HTR-8/SVneo (cell line): Measurements from ENCODE around the gene MIGA2.
A peak's percentile ranks its signal among the peaks of the same experiment; 100 is the strongest.

ENCODE experiments used
- DNase-seq: peaks from one replicate; pipeline ENCODE4 v3.0.0; 2011; ENCODE audit warnings: low spot score, mixed read lengths; ENCODE audit not compliant: insufficient read length
- FAIRE-seq: peaks from 2 replicates; lab custom pipeline; 2011; peaks lifted over from hg19 to GRCh38; lab: Jason Lieb, UNC

MIGA2 gene

GRCh38 chr9:129094387-129095169 is 58.2 kb downstream of the MIGA2 start:
- DNase-seq (no peak), FAIRE-seq (no peak)

GRCh38 chr9:129095170-129095667 is 58.8 kb downstream of the MIGA2 start:
- no peak for DNase-seq
- FAIRE-seq: no peak

- DNase-seq (no peak), FAIRE-seq (no peak)
Observed at GRCh38 chr9:129095908-129096307, 59.5 kb downstream of the MIGA2 start.

GRCh38 chr9:129097671-129098306 is 61.4 kb downstream of the MIGA2 start:
- no peak for FAIRE-seq
- no peak for DNase-seq

GRCh38 chr9:129098328-129098727 is 61.9 kb downstream of the MIGA2 start:
- no peak for FAIRE-seq

GRCh38 chr9:129100383-129101169 is 64.2 kb downstream of the MIGA2 start:
- DNase-seq (no peak), FAIRE-seq (no peak)

More at GRCh38 chr9:129098328-129098727, 61.9 kb downstream of the MIGA2 start:
- no peak for DNase-seq

- FAIRE-seq: no peak
- no peak for DNase-seq
Observed at GRCh38 chr9:129101279-129101678, 64.9 kb downstream of the MIGA2 start.

- FAIRE-seq (no peak), DNase-seq (no peak)
Observed at GRCh38 chr9:129102095-129102525, 65.7 kb downstream of the MIGA2 start.

- FAIRE-seq (no peak), DNase-seq (peak; percentile 45)
Observed at GRCh38 chr9:129102791-129103594, 66.6 kb downstream of the MIGA2 start.

GRCh38 chr9:129103595-129103965 is 67.2 kb downstream of the MIGA2 start:
- no peak for DNase-seq
- no peak for FAIRE-seq

- FAIRE-seq (no peak), DNase-seq (no peak)
Observed at GRCh38 chr9:129104051-129104450, 67.6 kb downstream of the MIGA2 start.

- DNase-seq (no peak), FAIRE-seq (no peak)
Observed at GRCh38 chr9:129105857-129106694, 69.7 kb downstream of the MIGA2 start.

GRCh38 chr9:129107651-129108050 is 71.2 kb downstream of the MIGA2 start:
- no peak for DNase-seq
- FAIRE-seq: no peak

- FAIRE-seq (no peak), DNase-seq (no peak)
Observed at GRCh38 chr9:129108083-129108804, 71.8 kb downstream of the MIGA2 start.

GRCh38 chr9:129108805-129109536 is 72.5 kb downstream of the MIGA2 start:
- DNase-seq (no peak), FAIRE-seq (no peak)

- FAIRE-seq (no peak), DNase-seq (no peak)
Observed at GRCh38 chr9:129109537-129109903, 73.1 kb downstream of the MIGA2 start.

GRCh38 chr9:129109952-129110739 is 73.7 kb downstream of the MIGA2 start:
- no peak for FAIRE-seq
- DNase-seq: peak; percentile 17
